HCEC 1CT (cell line): ENCODE data around the gene ZNF775.

Experiments
- DNase-seq: peaks from one replicate; pipeline ENCODE4 v3.0.0-alpha.2; 2017

Gene ZNF775

GRCh38 chr7:150444674-150445365 lies 65.7 kb downstream of the ZNF775 start:
- no peak for DNase-seq

DNA sequence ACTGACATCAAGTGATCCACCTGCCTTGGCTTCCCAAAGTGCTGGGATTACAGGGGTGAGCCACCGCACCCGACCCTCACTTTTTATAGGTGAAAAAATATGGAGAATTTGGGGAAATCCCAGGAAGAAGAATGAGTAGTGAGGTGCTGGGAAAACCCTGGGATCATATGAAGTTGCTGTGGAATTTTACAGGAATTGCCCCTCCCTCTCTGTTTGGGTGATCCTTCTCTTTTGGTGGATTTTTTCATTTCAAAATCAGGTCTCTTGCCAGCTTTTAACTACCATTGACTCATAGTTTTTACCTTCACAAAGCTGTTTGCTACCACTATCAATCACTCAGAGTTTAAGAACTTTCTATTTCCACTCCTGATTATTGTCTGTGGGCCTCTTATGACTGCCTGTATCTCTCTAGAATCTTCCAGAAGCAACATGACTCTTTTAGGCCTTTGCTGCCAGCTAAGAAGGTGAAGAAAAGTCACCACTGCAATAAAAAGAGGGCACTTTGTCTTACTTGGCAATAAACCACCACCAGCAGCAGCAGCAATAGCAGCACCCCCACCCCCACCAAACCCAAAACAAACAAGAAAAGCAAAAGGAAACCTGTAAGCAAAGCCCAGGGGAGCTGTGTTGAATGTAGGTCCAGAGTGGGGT lies 67.3 kb downstream of the ZNF775 start:
- DNase-seq: no peak
